HUES64 (cell line): ENCODE measurements around the gene RNF111.

Experiments used
- H3K27ac ChIP-seq: 2 replicates; pipeline ENCODE4 v1.7.0; 2013; ENCODE audit warnings: low read depth, low read length, inconsistent platforms
- H3K27me3 ChIP-seq: 2 replicates; pipeline ENCODE4 v1.6.1; 2013; ENCODE audit warnings: mild to moderate bottlenecking, low read length; ENCODE audit not compliant: insufficient read depth
- H3K36me3 ChIP-seq: 2 replicates; pipeline ENCODE4 v1.6.1; 2013; ENCODE audit warnings: mild to moderate bottlenecking, low read length; ENCODE audit not compliant: insufficient read depth
- H3K4me1 ChIP-seq: 2 replicates; pipeline ENCODE4 v1.6.1; 2013; ENCODE audit warnings: mild to moderate bottlenecking, low read length, moderate library complexity; ENCODE audit not compliant: insufficient read depth
- H3K4me3 ChIP-seq: 2 replicates; pipeline ENCODE4 v1.5.1; 2013; ENCODE audit warnings: mild to moderate bottlenecking, low read length, moderate library complexity
- H3K9ac ChIP-seq: 2 replicates; pipeline ENCODE4 v1.6.1; 2013; ENCODE audit warnings: mild to moderate bottlenecking, low read depth, low read length
- H3K9me3 ChIP-seq: 2 replicates; pipeline ENCODE4 v1.6.1; 2013; ENCODE audit warnings: low read depth, low read length; ENCODE audit not compliant: insufficient read depth
- WGBS: fragments of 150-250, 120-280 bp; methylation state at CpG from one replicate; pipeline ENCODE4 v1.1.7; 2013; ENCODE audit warnings: missing lambda C conversion rate; 5-methylcytosine and 5-hydroxymethylcytosine counted together

The RNF111 gene

GRCh38 chr15:59001946-59002345 is 14.5 kb downstream of the RNF111 start:
- no peak overlapping the region for H3K4me3 ChIP-seq
- H3K9ac ChIP-seq = no peak overlapping the region
- 96% methylated on average over 5 of the region's 5 CpGs for WGBS
- H3K27me3 ChIP-seq = no peaks in the 10 kb centered on the region
- no peaks in the 10 kb centered on the region for H3K9me3 ChIP-seq
- no peak overlapping the region for H3K27ac ChIP-seq
- H3K36me3 ChIP-seq = peaks cover 20% of the 10 kb centered on the region; the same call in 1 of the 2 replicates
- H3K4me1 ChIP-seq = no peaks in the 10 kb centered on the region

- H3K4me3 ChIP-seq = no peak overlapping the region
- H3K4me1 ChIP-seq = no peaks in the 10 kb centered on the region
- H3K9me3 ChIP-seq = no peaks in the 10 kb centered on the region
- peaks cover 20% of the 10 kb centered on the region; the same call in 1 of the 2 replicates for H3K36me3 ChIP-seq
- H3K9ac ChIP-seq = no peak overlapping the region
- no peaks in the 10 kb centered on the region for H3K27me3 ChIP-seq
- WGBS = 95% methylated on average over 2 of the region's 2 CpGs
- H3K27ac ChIP-seq = no peak overlapping the region
Measured at GRCh38 chr15:59002418-59002859, 15.0 kb downstream of the RNF111 start.

GRCh38 chr15:59005579-59005978 is 18.1 kb downstream of the RNF111 start:
- WGBS = 89% methylated on average over 2 of the region's 5 CpGs
- Histone ChIP-seq H3K27me3 (no peaks in the 10 kb centered on the region), H3K4me1 (no peaks in the 10 kb centered on the region), H3K9ac (no peak overlapping the region), H3K4me3 (no peak overlapping the region), H3K9me3 (no peaks in the 10 kb centered on the region), H3K36me3 (peaks cover 20% of the 10 kb centered on the region; the same call in 1 of the 2 replicates), H3K27ac (no peak overlapping the region)

GRCh38 chr15:59008086-59008485 is 20.6 kb downstream of the RNF111 start:
- Histone ChIP-seq H3K9me3 (no peaks in the 10 kb centered on the region), H3K27me3 (no peaks in the 10 kb centered on the region), H3K27ac (no peak overlapping the region), H3K36me3 (peaks cover 20% of the 10 kb centered on the region; the same call in 1 of the 2 replicates), H3K4me3 (no peak overlapping the region), H3K9ac (no peak overlapping the region), H3K4me1 (no peaks in the 10 kb centered on the region)
- 93% methylated on average over 6 of the region's 6 CpGs for WGBS

- H3K4me3 ChIP-seq = no peak overlapping the region
- 0 out of 2 replicates have a peak, but pooled peaks cover 2% of the 10 kb centered on the region for H3K9me3 ChIP-seq
- 100% methylated on average over 3 of the region's 3 CpGs for WGBS
- H3K36me3 ChIP-seq = no peaks in the 10 kb centered on the region
- no peaks in the 10 kb centered on the region for H3K27me3 ChIP-seq
- H3K9ac ChIP-seq = no peak overlapping the region
- no peak overlapping the region for H3K27ac ChIP-seq
- no peaks in the 10 kb centered on the region for H3K4me1 ChIP-seq
Measured at GRCh38 chr15:59011262-59011952, 23.9 kb downstream of the RNF111 start.

- Histone ChIP-seq H3K36me3 (peaks cover 5% of the 10 kb centered on the region; the same call in 1 of the 2 replicates), H3K4me3 (no peak overlapping the region), H3K9me3 (peaks cover 6% of the 10 kb centered on the region; the same call in 1 of the 2 replicates), H3K9ac (no peak overlapping the region), H3K4me1 (no peaks in the 10 kb centered on the region), H3K27ac (no peak overlapping the region), H3K27me3 (no peaks in the 10 kb centered on the region)
- WGBS = 88% methylated on average over 3 of the region's 3 CpGs
Measured at GRCh38 chr15:59013246-59013873, 25.9 kb downstream of the RNF111 start.

- no peaks in the 10 kb centered on the region for H3K27me3 ChIP-seq
- peaks cover 5% of the 10 kb centered on the region; the same call in 1 of the 2 replicates for H3K36me3 ChIP-seq
- WGBS = 100% methylated on average over 1 of the region's 1 CpG
- no peak overlapping the region for H3K4me3 ChIP-seq
- peaks cover 6% of the 10 kb centered on the region; the same call in 1 of the 2 replicates for H3K9me3 ChIP-seq
- no peaks in the 10 kb centered on the region for H3K4me1 ChIP-seq
- no peak overlapping the region for H3K27ac ChIP-seq
- no peak overlapping the region for H3K9ac ChIP-seq
Measured at GRCh38 chr15:59014068-59014467, 26.6 kb downstream of the RNF111 start.

- Histone ChIP-seq H3K4me1 (no peaks in the 10 kb centered on the region), H3K36me3 (peaks cover 8% of the 10 kb centered on the region; the same call in 1 of the 2 replicates), H3K27ac (no peak overlapping the region), H3K9ac (no peak overlapping the region), H3K27me3 (no peaks in the 10 kb centered on the region), H3K9me3 (peaks cover 6% of the 10 kb centered on the region; the same call in 1 of the 2 replicates), H3K4me3 (no peak overlapping the region)
- 95% methylated on average over 2 of the region's 2 CpGs for WGBS
Measured at GRCh38 chr15:59017449-59017848, 30.0 kb downstream of the RNF111 start.

GRCh38 chr15:59018833-59019232 is 31.4 kb downstream of the RNF111 start:
- no peaks in the 10 kb centered on the region for H3K4me1 ChIP-seq
- 90% methylated on average over 5 of the region's 5 CpGs for WGBS
- H3K9me3 ChIP-seq = peaks cover 6% of the 10 kb centered on the region; the same call in 1 of the 2 replicates
- H3K9ac ChIP-seq = no peak overlapping the region
- H3K27ac ChIP-seq = no peak overlapping the region
- peaks cover 10% of the 10 kb centered on the region; the same call in 1 of the 2 replicates for H3K36me3 ChIP-seq
- no peaks in the 10 kb centered on the region for H3K27me3 ChIP-seq
- H3K4me3 ChIP-seq = no peak overlapping the region

- Histone ChIP-seq H3K27me3 (no peaks in the 10 kb centered on the region), H3K9ac (no peak overlapping the region), H3K9me3 (peaks cover 6% of the 10 kb centered on the region; the same call in 1 of the 2 replicates), H3K27ac (no peak overlapping the region), H3K4me1 (no peaks in the 10 kb centered on the region), H3K4me3 (no peak overlapping the region), H3K36me3 (peaks cover 10% of the 10 kb centered on the region; the same call in 1 of the 2 replicates)
Measured at GRCh38 chr15:59020322-59020721, 32.9 kb downstream of the RNF111 start.

- H3K27ac ChIP-seq = no peak overlapping the region
- no peaks in the 10 kb centered on the region for H3K9me3 ChIP-seq
- 0 out of 2 replicates have a peak, but pooled peaks cover 5% of the 10 kb centered on the region for H3K36me3 ChIP-seq
- H3K4me3 ChIP-seq = no peak overlapping the region
- WGBS = 94% methylated on average over 1 of the region's 1 CpG
- no peak overlapping the region for H3K9ac ChIP-seq
- H3K4me1 ChIP-seq = no peaks in the 10 kb centered on the region
- H3K27me3 ChIP-seq = no peaks in the 10 kb centered on the region
Measured at GRCh38 chr15:59022188-59022587, 34.7 kb downstream of the RNF111 start.
